Keratinocyte (primary cell): ENCODE data around the gene PTRH1.

Experiments used
- EZH2 ChIP-seq: IDR thresholded peaks from one replicate; pipeline ENCODE4 v1.6.1; 2012; ENCODE audit warnings: inconsistent platforms, mild to moderate bottlenecking, low read length, moderate library complexity
- TF ChIP-seq, protein P1 (sequence below), 3 experiments: IDR thresholded peaks in 1 of 3; conservative IDR thresholded peaks in 1 of 3; optimal IDR thresholded peaks in 1 of 3; 2 replicates in 2 of 3; 3 replicates in 1 of 3; pipeline versions ENCODE3 to v1.5.1; 2011; ENCODE audit warnings: low read length in 3 of 3, mild to moderate bottlenecking in 3 of 3, moderate library complexity in 2 of 3, control low read depth in 1 of 3, inconsistent platforms in 1 of 3; ENCODE audit not compliant: insufficient read depth in 2 of 3; ENCODE audit errors: extremely low read depth in 1 of 3

- TF ChIP-seq, protein P1, sequence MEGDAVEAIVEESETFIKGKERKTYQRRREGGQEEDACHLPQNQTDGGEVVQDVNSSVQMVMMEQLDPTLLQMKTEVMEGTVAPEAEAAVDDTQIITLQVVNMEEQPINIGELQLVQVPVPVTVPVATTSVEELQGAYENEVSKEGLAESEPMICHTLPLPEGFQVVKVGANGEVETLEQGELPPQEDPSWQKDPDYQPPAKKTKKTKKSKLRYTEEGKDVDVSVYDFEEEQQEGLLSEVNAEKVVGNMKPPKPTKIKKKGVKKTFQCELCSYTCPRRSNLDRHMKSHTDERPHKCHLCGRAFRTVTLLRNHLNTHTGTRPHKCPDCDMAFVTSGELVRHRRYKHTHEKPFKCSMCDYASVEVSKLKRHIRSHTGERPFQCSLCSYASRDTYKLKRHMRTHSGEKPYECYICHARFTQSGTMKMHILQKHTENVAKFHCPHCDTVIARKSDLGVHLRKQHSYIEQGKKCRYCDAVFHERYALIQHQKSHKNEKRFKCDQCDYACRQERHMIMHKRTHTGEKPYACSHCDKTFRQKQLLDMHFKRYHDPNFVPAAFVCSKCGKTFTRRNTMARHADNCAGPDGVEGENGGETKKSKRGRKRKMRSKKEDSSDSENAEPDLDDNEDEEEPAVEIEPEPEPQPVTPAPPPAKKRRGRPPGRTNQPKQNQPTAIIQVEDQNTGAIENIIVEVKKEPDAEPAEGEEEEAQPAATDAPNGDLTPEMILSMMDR (optimal IDR thresholded peaks at IDR 0.05 in 1 of 3, IDR thresholded peaks at IDR 0.05 in 1 of 3, conservative IDR thresholded peaks at IDR 0.05 in 1 of 3; ENCODE audit: extremely low read depth in 1 of 3, insufficient read depth in 2 of 3, low read length in 3 of 3), result no peak
- TF ChIP-seq EZH2, result no peak
Observed at GRCh38 chr9:127664678-127665507, 50.6 kb downstream of the PTRH1 start.
